SK-N-SH treated with all-trans-retinoic acid at 6 μM for 48 hours (cell line): ENCODE results near the gene TJP3.

ENCODE experiments used
- ATAC-seq: fragments of 200-7000 bp; cut with Tn5 transposase; 3 replicates; pipeline ENCODE4 v1.9.1; 2020; ENCODE audit warnings: mild to moderate bottlenecking, moderate library complexity
- ARNTL ChIP-seq: fragments of 450-650 bp; formaldehyde crosslinking; IDR thresholded peaks from 2 replicates; pipeline ENCODE4 v1.5.0; 2020; ENCODE audit warnings: low read depth, mild to moderate bottlenecking, moderate library complexity, borderline replicate concordance
- CREB5 ChIP-seq: fragments of 250-450 bp; sonication (Bioruptor Pico); IDR thresholded peaks from 2 replicates; pipeline ENCODE4 v1.5.1; 2020; ENCODE audit warnings: low read depth, mild to moderate bottlenecking, moderate library complexity
- CSDC2 ChIP-seq: fragments of 250-450 bp; sonication (Bioruptor Pico); IDR thresholded peaks from 2 replicates; pipeline ENCODE4 v1.5.0; 2020; ENCODE audit warnings: mild to moderate bottlenecking, moderate library complexity
- ESRRG ChIP-seq: fragments of 250-450 bp; sonication (Bioruptor Pico); IDR thresholded peaks from 2 replicates; pipeline ENCODE4 v1.6.1; 2021; ENCODE audit warnings: mild to moderate bottlenecking
- ISL1 ChIP-seq: fragments of 250-450 bp; sonication (Bioruptor Pico); IDR thresholded peaks from 2 replicates; pipeline ENCODE4 v2.1.2; 2022; ENCODE audit warnings: mild to moderate bottlenecking, moderate library complexity
- OSR1 ChIP-seq: fragments of 250-450 bp; sonication (Bioruptor Pico); IDR thresholded peaks from 2 replicates; pipeline ENCODE4 v1.8.0; 2022; ENCODE audit warnings: moderate library complexity, mild to moderate bottlenecking, inconsistent platforms
- PATZ1 ChIP-seq: fragments of 250-450 bp; sonication (Bioruptor Pico); IDR thresholded peaks from 2 replicates; pipeline ENCODE4 v1.8.0; 2020; ENCODE audit warnings: mild to moderate bottlenecking, moderate library complexity, borderline replicate concordance
- POU6F1 ChIP-seq: fragments of 250-450 bp; sonication (Bioruptor Pico); IDR thresholded peaks from 2 replicates; pipeline ENCODE4 v1.8.0; 2021; ENCODE audit warnings: low read depth, mild to moderate bottlenecking, moderate library complexity, borderline replicate concordance
- PPARA ChIP-seq: fragments of 250-450 bp; sonication (Bioruptor Pico); IDR thresholded peaks from 2 replicates; pipeline ENCODE4 v1.5.0; 2020; ENCODE audit warnings: mild to moderate bottlenecking, borderline replicate concordance
- RARB ChIP-seq: fragments of 250-450 bp; sonication (Bioruptor Pico); IDR thresholded peaks from 2 replicates; pipeline ENCODE4 v1.8.0; 2021; ENCODE audit warnings: mild to moderate bottlenecking, moderate library complexity
- SNAI2 ChIP-seq: fragments of 250-450 bp; sonication (Bioruptor Pico); IDR thresholded peaks from 2 replicates; pipeline ENCODE4 v1.5.0; 2020; ENCODE audit warnings: mild to moderate bottlenecking, moderate library complexity
- TCF4 ChIP-seq: fragments of 250-450 bp; sonication (Bioruptor Pico); IDR thresholded peaks from 2 replicates; pipeline ENCODE4 v1.8.0; 2021; ENCODE audit warnings: mild to moderate bottlenecking, moderate library complexity, borderline replicate concordance
- TOX ChIP-seq: fragments of 250-450 bp; sonication (Bioruptor Pico); IDR thresholded peaks from 2 replicates; pipeline ENCODE4 v1.8.0; 2021; ENCODE audit warnings: mild to moderate bottlenecking, moderate library complexity, borderline replicate concordance
- TSHZ2 ChIP-seq: fragments of 250-450 bp; sonication (Bioruptor Pico); IDR thresholded peaks from 2 replicates; pipeline ENCODE4 v1.5.0; 2020; ENCODE audit warnings: mild to moderate bottlenecking, moderate library complexity
- ZC3H10 ChIP-seq: fragments of 250-450 bp; sonication (Bioruptor Pico); IDR thresholded peaks from 2 replicates; pipeline ENCODE4 v1.5.1; 2021; ENCODE audit warnings: mild to moderate bottlenecking, moderate library complexity
- ZFP3 ChIP-seq: fragments of 250-450 bp; sonication (Bioruptor Pico); IDR thresholded peaks from 2 replicates; pipeline ENCODE4 v1.5.0; 2020; ENCODE audit warnings: mild to moderate bottlenecking, moderate library complexity
- ZFP30 ChIP-seq: fragments of 450-650 bp; formaldehyde crosslinking; IDR thresholded peaks from 2 replicates; pipeline ENCODE4 v1.5.0; 2022; ENCODE audit warnings: mild to moderate bottlenecking, moderate library complexity
- ZNF565 ChIP-seq: fragments of 450-650 bp; formaldehyde crosslinking; conservative IDR thresholded peaks from 2 replicates; pipeline ENCODE4 v1.5.0; 2020; ENCODE audit warnings: low read depth, mild to moderate bottlenecking, moderate library complexity
- ZNF70 ChIP-seq: fragments of 450-650 bp; formaldehyde crosslinking; IDR thresholded peaks from 2 replicates; pipeline ENCODE4 v1.5.0; 2020; ENCODE audit warnings: mild to moderate bottlenecking, moderate library complexity
- ZNF8 ChIP-seq: fragments of 450-650 bp; formaldehyde crosslinking; IDR thresholded peaks from 2 replicates; pipeline ENCODE4 v1.5.0; 2020; ENCODE audit warnings: mild to moderate bottlenecking, moderate library complexity

TJP3 gene

GRCh38 chr19:3770136-3770999, 62.2 kb downstream of the TJP3 start:
- ATAC-seq, result no peak; the same call in 2 of the 3 replicates
- TF ChIP-seq ISL1 (CRISPR knock-in tag) (no peak), ZNF70 (CRISPR knock-in tag) (no peak), POU6F1 (CRISPR knock-in tag) (no peak), ZC3H10 (no peak), RARB (CRISPR knock-in tag) (no peak), TOX (CRISPR knock-in tag) (no peak), CSDC2 (CRISPR knock-in tag) (no peak), CREB5 (CRISPR knock-in tag) (no peak)

GRCh38 chr19:3771000-3771905, 63.1 kb downstream of the TJP3 start:
- no peak for TF ChIP-seq ISL1 (CRISPR knock-in tag)
- TF ChIP-seq ZFP3 (CRISPR knock-in tag), result peak; percentile 98
- no peak for ATAC-seq

GRCh38 chr19:3771906-3772455, 63.8 kb downstream of the TJP3 start, which contains the start of gene RAX2:
RAX2 (minus strand) TSS chr19:3772228; CDS start chr19:3771742, 486 bp downstream.
- TF ChIP-seq ESRRG (CRISPR knock-in tag) (no peak), POU6F1 (CRISPR knock-in tag) (no peak), ZNF565 (CRISPR knock-in tag) (no peak), SNAI2 (CRISPR knock-in tag) (no peak), ZNF70 (CRISPR knock-in tag) (no peak), ARNTL (CRISPR knock-in tag) (no peak), PATZ1 (CRISPR knock-in tag) (no peak), CREB5 (CRISPR knock-in tag) (no peak), RARB (CRISPR knock-in tag) (no peak), TCF4 (no peak), PPARA (CRISPR knock-in tag) (no peak), ZFP30 (CRISPR knock-in tag) (no peak), TOX (CRISPR knock-in tag) (no peak), TSHZ2 (CRISPR knock-in tag) (no peak), ISL1 (CRISPR knock-in tag) (no peak), OSR1 (CRISPR knock-in tag) (no peak), ZNF8 (CRISPR knock-in tag) (no peak), CSDC2 (CRISPR knock-in tag) (no peak)

More at GRCh38 chr19:3771906-3772455, 63.8 kb downstream of the TJP3 start, which contains the start of gene RAX2:
- no peak for ATAC-seq
